Renal cortical epithelial cell (primary cell): Measurements from ENCODE around the gene CC2D1A. TPM values are rescaled to one million over a fixed set of nuclear protein-coding genes. Genes with fewer than 3 reads are reported as not detected.
"Not testable (repeated sequence)": the region's sequence is repeated elsewhere in the genome, so short reads cannot be mapped to it uniquely, and the experiment has no call there.

ENCODE experiments used
- DNase-seq: peaks from one replicate; pipeline ENCODE4 v3.0.0-alpha.2; 2011; ENCODE audit warnings: low read depth
- total RNA-seq: library from RNA; depleted of rRNA; stranded (reverse); fragments of >200 nt; gene quantifications from 2 replicates; pipeline ENCODE4 v1.2.3, GENCODE V29; 2014

The CC2D1A gene
- total RNA-seq, 1 donor from 2014 or later = 18.1 TPM

- no peak for DNase-seq
Observed at GRCh38 chr19:13908674-13909073, 2.7 kb downstream of the CC2D1A start.

GRCh38 chr19:13909430-13909829 is 3.4 kb downstream of the CC2D1A start:
- DNase-seq = no peak

- DNase-seq = no peak
Observed at GRCh38 chr19:13913352-13913751, 7.4 kb downstream of the CC2D1A start.

GRCh38 chr19:13914777-13915176 is 8.8 kb downstream of the CC2D1A start:
- DNase-seq = no peak

- no peak for DNase-seq
Observed at GRCh38 chr19:13917888-13918406, 11.9 kb downstream of the CC2D1A start.

GRCh38 chr19:13918726-13919411 is 12.9 kb downstream of the CC2D1A start:
- no peak for DNase-seq

- DNase-seq = no peak
Observed at GRCh38 chr19:13920524-13920923, 14.5 kb downstream of the CC2D1A start.

- peak; percentile 32 for DNase-seq
Observed at GRCh38 chr19:13920940-13921747, 15.1 kb downstream of the CC2D1A start.

- not testable (repeated sequence) for DNase-seq
Observed at GRCh38 chr19:13922118-13922517, 16.1 kb downstream of the CC2D1A start.

GRCh38 chr19:13923194-13923987 is 17.4 kb downstream of the CC2D1A start:
- DNase-seq = no peak

- DNase-seq = no peak
Observed at GRCh38 chr19:13926010-13926409, 20.0 kb downstream of the CC2D1A start.

GRCh38 chr19:13926715-13927114 is 20.7 kb downstream of the CC2D1A start:
- no peak for DNase-seq

GRCh38 chr19:13929340-13929739 is 23.3 kb downstream of the CC2D1A start:
- DNase-seq = no peak

- DNase-seq = no peak
Observed at GRCh38 chr19:13929956-13930355, 24.0 kb downstream of the CC2D1A start.

GRCh38 chr19:13930402-13930801 is 24.4 kb downstream of the CC2D1A start:
- no peak for DNase-seq

GRCh38 chr19:13931391-13932148 is 25.6 kb downstream of the CC2D1A start:
- no peak for DNase-seq

GRCh38 chr19:13932149-13932637 is 26.2 kb downstream of the CC2D1A start:
- no peak for DNase-seq

- DNase-seq = no peak
Observed at GRCh38 chr19:13932911-13933393, 27.0 kb downstream of the CC2D1A start.

- no peak for DNase-seq
Observed at GRCh38 chr19:13934785-13935109, 28.7 kb downstream of the CC2D1A start.

- peak; percentile 21 for DNase-seq
Observed at GRCh38 chr19:13935765-13936510, 29.9 kb downstream of the CC2D1A start.
